Mesothelial cell of epicardium (in vitro differentiated cells): ENCODE measurements around the gene UST. TPM values are rescaled to one million over a fixed set of nuclear protein-coding genes. Genes with fewer than 3 reads are reported as not detected.
"Not testable (repeated sequence)": the region's sequence is repeated elsewhere in the genome, so short reads cannot be mapped to it uniquely, and the experiment has no call there.

Experiments
- DNase-seq, 2 experiments: peaks; one replicate each; pipeline ENCODE4 v3.0.0; 2021; ENCODE audit warnings: low spot score in 2 of 2; ENCODE audit not compliant: unreplicated experiment in 2 of 2
- H3K27ac Mint-ChIP-seq: 2 replicates; pipeline ENCODE4 v1.8.0; 2021; ENCODE audit warnings: mixed read lengths
- H3K27me3 Mint-ChIP-seq: 2 replicates; pipeline ENCODE4 v1.8.0; 2021; ENCODE audit warnings: low read depth, mixed read lengths
- H3K36me3 Mint-ChIP-seq: 2 replicates; pipeline ENCODE4 v1.8.0; 2021; ENCODE audit warnings: mixed read lengths
- H3K4me1 Mint-ChIP-seq: 2 replicates; pipeline ENCODE4 v1.8.0; 2021; ENCODE audit warnings: mixed read lengths
- H3K4me3 Mint-ChIP-seq: 2 replicates; pipeline ENCODE4 v1.8.0; 2021; ENCODE audit warnings: mild to moderate bottlenecking, moderate library complexity, mixed read lengths
- H3K9me3 Mint-ChIP-seq: 2 replicates; pipeline ENCODE4 v1.8.0; 2021; ENCODE audit warnings: mixed read lengths
- total RNA-seq: library from RNA; stranded (reverse); gene quantifications from 3 replicates; pipeline ENCODE4 v1.2.1, GENCODE V29; 2021
- TF ChIP-seq, protein P1 (sequence below): fragments of 200-600 bp; sonication (generic); IDR thresholded peaks from one replicate; pipeline ENCODE4 v1.5.0; 2021; ENCODE audit warnings: antibody characterized with exemption; ENCODE audit not compliant: unreplicated experiment

Gene UST
- total RNA-seq, 1 donor from 2014 or later: 6.6 TPM

- no peak overlapping the region for H3K27ac Mint-ChIP-seq
- no peaks in the 10 kb centered on the region for H3K27me3 Mint-ChIP-seq
- H3K4me3 Mint-ChIP-seq: no peak overlapping the region
- H3K36me3 Mint-ChIP-seq: no peaks in the 10 kb centered on the region
- no peaks in the 10 kb centered on the region for H3K9me3 Mint-ChIP-seq
- no peak for DNase-seq
- TF ChIP-seq, protein P1, sequence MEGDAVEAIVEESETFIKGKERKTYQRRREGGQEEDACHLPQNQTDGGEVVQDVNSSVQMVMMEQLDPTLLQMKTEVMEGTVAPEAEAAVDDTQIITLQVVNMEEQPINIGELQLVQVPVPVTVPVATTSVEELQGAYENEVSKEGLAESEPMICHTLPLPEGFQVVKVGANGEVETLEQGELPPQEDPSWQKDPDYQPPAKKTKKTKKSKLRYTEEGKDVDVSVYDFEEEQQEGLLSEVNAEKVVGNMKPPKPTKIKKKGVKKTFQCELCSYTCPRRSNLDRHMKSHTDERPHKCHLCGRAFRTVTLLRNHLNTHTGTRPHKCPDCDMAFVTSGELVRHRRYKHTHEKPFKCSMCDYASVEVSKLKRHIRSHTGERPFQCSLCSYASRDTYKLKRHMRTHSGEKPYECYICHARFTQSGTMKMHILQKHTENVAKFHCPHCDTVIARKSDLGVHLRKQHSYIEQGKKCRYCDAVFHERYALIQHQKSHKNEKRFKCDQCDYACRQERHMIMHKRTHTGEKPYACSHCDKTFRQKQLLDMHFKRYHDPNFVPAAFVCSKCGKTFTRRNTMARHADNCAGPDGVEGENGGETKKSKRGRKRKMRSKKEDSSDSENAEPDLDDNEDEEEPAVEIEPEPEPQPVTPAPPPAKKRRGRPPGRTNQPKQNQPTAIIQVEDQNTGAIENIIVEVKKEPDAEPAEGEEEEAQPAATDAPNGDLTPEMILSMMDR: no peak
- peaks cover 56% of the 10 kb centered on the region for H3K4me1 Mint-ChIP-seq
Observed at GRCh38 chr6:149035766-149036165, 288.9 kb downstream of the UST start.

DNA sequence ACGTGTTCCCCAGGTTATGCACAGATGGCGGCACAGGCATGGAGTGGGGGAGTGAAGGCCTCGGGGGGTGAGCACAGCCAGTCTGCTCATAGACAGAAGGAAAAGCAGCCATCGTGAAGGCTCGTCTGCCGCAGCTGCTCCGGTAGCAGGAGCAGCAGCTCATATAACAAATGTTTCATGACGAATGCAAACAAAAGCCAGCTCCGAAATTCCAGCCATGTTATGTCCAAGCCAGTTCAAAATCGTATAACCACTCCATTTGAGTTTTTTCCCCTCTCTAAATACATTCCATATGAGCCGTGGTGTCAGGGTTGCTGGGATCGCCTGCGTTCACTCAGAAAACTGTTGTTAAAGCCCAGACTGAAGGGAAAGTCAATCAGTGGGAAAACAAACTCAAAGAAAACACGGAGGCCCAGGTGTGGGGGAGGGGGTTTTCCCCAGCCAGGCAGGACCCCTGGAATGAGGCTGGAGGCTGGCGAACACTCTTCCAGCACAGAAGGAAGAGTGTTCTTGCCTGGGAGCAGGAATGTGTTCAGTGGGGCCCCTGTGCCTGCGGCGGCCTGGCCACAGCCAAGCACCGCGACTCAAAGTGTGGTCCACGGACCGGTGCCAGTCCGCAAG lies 290.3 kb downstream of the UST start:
- H3K4me3 Mint-ChIP-seq: peak overlapping the region; percentile 45
- H3K36me3 Mint-ChIP-seq: no peaks in the 10 kb centered on the region
- H3K27ac Mint-ChIP-seq: peak overlapping the region; percentile 92
- TF ChIP-seq, protein P1: no peak
- H3K4me1 Mint-ChIP-seq: peaks cover 45% of the 10 kb centered on the region
- peak in 1 of 2 experiments; percentile 52 for DNase-seq
- no peaks in the 10 kb centered on the region for H3K27me3 Mint-ChIP-seq
- no peaks in the 10 kb centered on the region for H3K9me3 Mint-ChIP-seq

GRCh38 chr6:149039025-149039424 lies 292.2 kb downstream of the UST start:
- H3K4me3 Mint-ChIP-seq, H3K27me3 Mint-ChIP-seq, H3K36me3 Mint-ChIP-seq, H3K27ac Mint-ChIP-seq, DNase-seq, H3K9me3 Mint-ChIP-seq: not testable (repeated sequence)
- peaks cover 26% of the 10 kb centered on the region for H3K4me1 Mint-ChIP-seq

- no peaks in the 10 kb centered on the region for H3K36me3 Mint-ChIP-seq
- TF ChIP-seq, protein P1: no peak
- peaks cover 8% of the 10 kb centered on the region for H3K4me1 Mint-ChIP-seq
- no peak overlapping the region for H3K4me3 Mint-ChIP-seq
- no peak overlapping the region for H3K27ac Mint-ChIP-seq
- H3K9me3 Mint-ChIP-seq: no peaks in the 10 kb centered on the region
- no peaks in the 10 kb centered on the region for H3K27me3 Mint-ChIP-seq
- DNase-seq: no peak
Observed at GRCh38 chr6:149041953-149042352, 295.1 kb downstream of the UST start.

GRCh38 chr6:149043476-149044130 lies 296.8 kb downstream of the UST start:
- Mint-ChIP-seq H3K9me3 (no peaks in the 10 kb centered on the region), H3K4me1 (peaks cover 4% of the 10 kb centered on the region), H3K4me3 (no peak overlapping the region), H3K27ac (no peak overlapping the region), H3K36me3 (no peaks in the 10 kb centered on the region), H3K27me3 (no peaks in the 10 kb centered on the region)
- DNase-seq: no peak
- TF ChIP-seq, protein P1: no peak

DNA sequence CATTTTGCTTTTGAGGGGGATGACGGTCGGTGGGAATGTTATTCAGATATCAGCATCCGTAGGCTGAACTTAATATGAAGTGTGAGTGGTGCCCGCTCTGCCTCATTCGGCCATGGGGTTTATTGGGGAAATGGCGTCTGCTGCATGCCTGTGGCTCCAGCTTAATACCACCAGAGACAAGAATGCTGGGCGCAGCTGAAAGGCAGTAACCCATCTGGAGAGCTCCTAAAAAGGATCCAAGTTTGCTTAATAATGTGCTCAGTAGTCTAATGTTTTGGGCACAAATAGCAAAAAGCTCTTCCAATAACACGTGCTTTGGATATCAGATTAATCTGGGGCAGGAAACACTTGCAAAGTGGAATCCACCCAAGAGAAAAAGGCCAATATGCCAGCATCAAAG lies 297.7 kb downstream of the UST start:
- no peaks in the 10 kb centered on the region for H3K9me3 Mint-ChIP-seq
- no peak overlapping the region for H3K4me3 Mint-ChIP-seq
- H3K4me1 Mint-ChIP-seq: peaks cover 11% of the 10 kb centered on the region
- no peak overlapping the region for H3K27ac Mint-ChIP-seq
- DNase-seq: no peak
- no peaks in the 10 kb centered on the region for H3K27me3 Mint-ChIP-seq
- TF ChIP-seq, protein P1: no peak
- no peaks in the 10 kb centered on the region for H3K36me3 Mint-ChIP-seq
